Liver (tissue), 9 donors: Measurements from ENCODE around the gene STXBP4. TPM values are rescaled to one million over a fixed set of nuclear protein-coding genes. Genes with fewer than 3 reads are reported as not detected.

Experiments
- DNase-seq: peaks from one replicate; pipeline ENCODE4 v3.0.0-alpha.2; 2017; ENCODE audit warnings: low spot score
- H3K27ac ChIP-seq, 2 donors: one replicate each; pipeline ENCODE4 v1.7.0; 2013; ENCODE audit warnings: inconsistent platforms in 2 of 2, low read length in 2 of 2, control low read depth in 1 of 2, low read depth in 1 of 2, mild to moderate bottlenecking in 1 of 2
- H3K27me3 ChIP-seq, 4 donors: one replicate each; pipeline versions ENCODE4 v1.6.1 to v1.7.0; 2013; ENCODE audit warnings: low read length in 3 of 4, inconsistent platforms in 1 of 4, mild to moderate bottlenecking in 1 of 4, moderate library complexity in 1 of 4; ENCODE audit not compliant: control insufficient read depth in 4 of 4, insufficient read depth in 4 of 4
- H3K36me3 ChIP-seq, 4 donors: one replicate each; pipeline versions ENCODE4 v1.6.1 to v1.7.0; 2013; ENCODE audit warnings: low read length in 3 of 4, mild to moderate bottlenecking in 3 of 4, low read depth in 1 of 4, moderate library complexity in 1 of 4; ENCODE audit not compliant: control insufficient read depth in 4 of 4, insufficient read depth in 3 of 4
- H3K4me1 ChIP-seq, 4 donors: one replicate each; pipeline versions ENCODE4 v1.6.1 to v1.7.0; 2013; ENCODE audit warnings: low read length in 3 of 4, mild to moderate bottlenecking in 3 of 4, moderate library complexity in 1 of 4; ENCODE audit not compliant: control insufficient read depth in 4 of 4, insufficient read depth in 4 of 4
- H3K4me3 ChIP-seq, 3 donors: one replicate each; pipeline versions ENCODE4 v1.6.1 to v1.7.0; 2013; ENCODE audit warnings: low read length in 3 of 3, control low read depth in 1 of 3, low read depth in 1 of 3, mild to moderate bottlenecking in 1 of 3
- H3K9ac ChIP-seq, 2 donors: one replicate each; pipeline ENCODE4 v1.7.0; 2013; ENCODE audit warnings: low read length in 2 of 2, mild to moderate bottlenecking in 2 of 2, moderate library complexity in 2 of 2, control low read depth in 1 of 2, low read depth in 1 of 2
- H3K9me3 ChIP-seq, 4 donors: one replicate each; pipeline versions ENCODE4 v1.6.1 to v1.7.0; 2013; ENCODE audit warnings: low read length in 3 of 4; ENCODE audit not compliant: control insufficient read depth in 4 of 4
- CTCF ChIP-seq: fragments of 150-350 bp; IDR thresholded peaks from 2 replicates; pipeline ENCODE4 v1.5.1; 2017; ENCODE audit warnings: improper control_type of control experiment, low read depth, low read length; ENCODE audit not compliant: missing input control
- FOXA1 ChIP-seq: IDR thresholded peaks from 2 replicates; pipeline ENCODE4 v1.6.1; 2016; ENCODE audit warnings: antibody characterized with exemption
- HNF4A ChIP-seq, 2 donors: conservative IDR thresholded peaks; 2 replicates each; pipeline ENCODE4 v1.6.1; 2016; ENCODE audit warnings: antibody characterized with exemption in 2 of 2, mild to moderate bottlenecking in 2 of 2
- JUND ChIP-seq, 2 donors: IDR thresholded peaks; 2 replicates each; pipeline ENCODE4 v1.6.1; 2016; ENCODE audit warnings: antibody characterized with exemption in 2 of 2
- REST ChIP-seq: IDR thresholded peaks from 2 replicates; pipeline ENCODE4 v1.6.1; 2016; ENCODE audit warnings: antibody characterized with exemption, mild to moderate bottlenecking
- RXRA ChIP-seq, 2 donors: IDR thresholded peaks; 2 replicates each; pipeline ENCODE4 v1.6.1; 2017 to 2018; ENCODE audit warnings: antibody characterized with exemption in 2 of 2, mild to moderate bottlenecking in 1 of 2
- SP1 ChIP-seq: IDR thresholded peaks from 2 replicates; pipeline ENCODE4 v1.6.1; 2018; ENCODE audit warnings: antibody characterized with exemption, mild to moderate bottlenecking
- TAF1 ChIP-seq: conservative IDR thresholded peaks from 2 replicates; pipeline ENCODE4 v1.6.1; 2016; ENCODE audit warnings: antibody characterized with exemption, mild to moderate bottlenecking
- YY1 ChIP-seq: IDR thresholded peaks from 2 replicates; pipeline ENCODE4 v1.6.1; 2016; ENCODE audit warnings: antibody characterized with exemption, mild to moderate bottlenecking
- ZBTB33 ChIP-seq: IDR thresholded peaks from 2 replicates; pipeline ENCODE4 v1.6.1; 2016; ENCODE audit warnings: antibody characterized with exemption
- WGBS: extraction: QIAGEN DNeasy Blood & Tissue Kit; methylation state at CpG from one replicate; pipeline ENCODE4 v1.1.7; 2013; 5-methylcytosine and 5-hydroxymethylcytosine counted together
- polyA plus RNA-seq, 2 donors: library from polyadenylated mRNA; stranded (reverse) in 1 of 2; unstranded in 1 of 2; fragments of 200-250 nt in 1 of 2; fragments of >200 nt in 1 of 2; fragmentation: Nextera tagmentation in 1 of 2; extraction: Ambion mirVana in 1 of 2; gene quantifications; one replicate each; pipeline versions ENCODE4 v1.2.1 to v1.2.3, GENCODE V29; 2013 to 2015
- total RNA-seq, 2 donors: library from RNA; depleted of rRNA; stranded (reverse); fragments of >200 nt; gene quantifications; one replicate each; pipeline ENCODE4 v1.2.3, GENCODE V29; 2014
- donor health status: healthy.
- donor health status: healthy.
- donor health status: healthy.
- donor health status: healthy.
- donor health status: healthy.

The STXBP4 gene
- total and polyA plus RNA-seq, 4 donors: 1.5 to 12.6 (median 3.5) TPM

GRCh38 chr17:55159251-55159650, 190.7 kb downstream of the STXBP4 start:
- H3K9me3 ChIP-seq: no peaks in the 10 kb centered on the region
- H3K27me3 ChIP-seq: no peaks in the 10 kb centered on the region
- 97% methylated on average over 2 of the region's 2 CpGs for WGBS
- H3K4me3 ChIP-seq: no peak overlapping the region
- H3K36me3 ChIP-seq: no peaks in the 10 kb centered on the region
- no peak overlapping the region for H3K9ac ChIP-seq
- no peak for DNase-seq
- TF ChIP-seq SP1: no peak
- no peak for TF ChIP-seq TAF1
- TF ChIP-seq CTCF: no peak
- H3K27ac ChIP-seq: no peak overlapping the region
- peaks cover 0 to 31% (median 26%) of the 10 kb centered on the region in 4 donors for H3K4me1 ChIP-seq

GRCh38 chr17:55160501-55160900, 191.9 kb downstream of the STXBP4 start:
- H3K36me3 ChIP-seq: no peaks in the 10 kb centered on the region
- no peak overlapping the region for H3K27ac ChIP-seq
- H3K4me1 ChIP-seq: peaks cover 0 to 21% (median 18%) of the 10 kb centered on the region in 4 donors
- no peaks in the 10 kb centered on the region for H3K9me3 ChIP-seq
- WGBS: 94% methylated on average over 7 of the region's 7 CpGs
- TF ChIP-seq TAF1: no peak
- no peak for TF ChIP-seq REST
- no peak for TF ChIP-seq YY1
- TF ChIP-seq FOXA1: no peak
- no peak for TF ChIP-seq HNF4A (conservative IDR thresholded peaks at IDR 0.05)
- no peak for TF ChIP-seq ZBTB33
- TF ChIP-seq RXRA (IDR thresholded peaks at IDR 0.05): no peak
- no peak for TF ChIP-seq JUND (IDR thresholded peaks at IDR 0.05)
- no peak for TF ChIP-seq SP1
- no peak overlapping the region for H3K9ac ChIP-seq
- no peaks in the 10 kb centered on the region for H3K27me3 ChIP-seq
- no peak overlapping the region for H3K4me3 ChIP-seq
- no peak for DNase-seq
